Caco-2 (cell line): ENCODE results near the gene CARD11. TPM values are rescaled to one million over a fixed set of nuclear protein-coding genes. Genes with fewer than 3 reads are reported as not detected.
"Not testable (repeated sequence)": the region's sequence is repeated elsewhere in the genome, so short reads cannot be mapped to it uniquely, and the experiment has no call there.

ENCODE experiments used
- BruUV-seq: library from RNA; stranded (reverse); fragments of 400-500 nt; replicated peaks from 2 replicates; lab custom pipeline; 2021; lab: Mats Ljungman, UMichigan
- CTCF ChIA-PET: fragments of 300-600 bp; sonication (Branson Sonifier 250); formaldehyde crosslinking; loops from one replicate; lab custom pipeline; 2022; ENCODE audit warnings: antibody characterized with exemption; lab: Charles Lee
- POLR2A ChIA-PET: fragments of 300-600 bp; sonication (Branson Sonifier 250); formaldehyde crosslinking; loops from one replicate; lab custom pipeline; 2022; ENCODE audit warnings: antibody characterized with exemption; lab: Charles Lee
- DNase-seq, 2 experiments: peaks; one replicate each; pipeline versions ENCODE4 v3.0.0 to v3.0.0-alpha.2; 2020 to 2022
- H3K27me3 ChIP-seq: replicated peaks from 2 replicates; pipeline ENCODE4 v1.6.0; 2011; ENCODE audit warnings: low read length; ENCODE audit not compliant: control insufficient read depth, insufficient read depth
- H3K36me3 ChIP-seq: 2 replicates; pipeline ENCODE4 v1.5.1; 2011; ENCODE audit warnings: low read length; ENCODE audit not compliant: control insufficient read depth, insufficient read depth
- H3K4me1 ChIP-seq: fragments of 250-450 bp; sonication (Bioruptor Pico); 2 replicates; pipeline ENCODE4 v1.5.1; 2020; ENCODE audit warnings: mild to moderate bottlenecking
- H3K4me3 ChIP-seq: 2 replicates; pipeline ENCODE4 v1.5.1; 2011; ENCODE audit warnings: low read depth, mild to moderate bottlenecking, control low read depth, low read length
- H3K9me3 ChIP-seq: fragments of 250-450 bp; sonication (Bioruptor Pico); 2 replicates; pipeline ENCODE4 v1.5.1; 2020; ENCODE audit warnings: mild to moderate bottlenecking, moderate library complexity
- H3K27ac Mint-ChIP-seq: one replicate; pipeline ENCODE4 v1.8.0; 2022; ENCODE audit warnings: mixed read lengths; ENCODE audit not compliant: unreplicated experiment
- H3K27me3 Mint-ChIP-seq: one replicate; pipeline ENCODE4 v1.8.0; 2022; ENCODE audit warnings: mixed read lengths; ENCODE audit not compliant: insufficient read depth, unreplicated experiment
- H3K36me3 Mint-ChIP-seq: one replicate; pipeline ENCODE4 v1.8.0; 2022; ENCODE audit warnings: mild to moderate bottlenecking, mixed read lengths; ENCODE audit not compliant: insufficient read depth, unreplicated experiment
- H3K4me1 Mint-ChIP-seq: one replicate; pipeline ENCODE4 v1.8.0; 2022; ENCODE audit warnings: low read depth, mixed read lengths; ENCODE audit not compliant: unreplicated experiment
- H3K4me3 Mint-ChIP-seq: one replicate; pipeline ENCODE4 v1.8.0; 2022; ENCODE audit warnings: mild to moderate bottlenecking, moderate library complexity, mixed read lengths; ENCODE audit not compliant: unreplicated experiment
- H3K9me3 Mint-ChIP-seq: one replicate; pipeline ENCODE4 v1.8.0; 2022; ENCODE audit warnings: mixed read lengths; ENCODE audit not compliant: unreplicated experiment
- CTCF ChIP-seq, 2 experiments: fragments of 200-600 bp in 1 of 2; IDR thresholded peaks; 1 replicate in 1 of 2; 2 replicates in 1 of 2; pipeline versions ENCODE4 v1.5.1 to v1.8.0; 2011 to 2022; ENCODE audit warnings: antibody characterized with exemption in 1 of 2, control low read depth in 1 of 2, inconsistent platforms in 1 of 2, low read depth in 1 of 2, low read length in 1 of 2, mild to moderate bottlenecking in 1 of 2, moderate library complexity in 1 of 2; ENCODE audit not compliant: insufficient read depth in 1 of 2, severe bottlenecking in 1 of 2, unreplicated experiment in 1 of 2
- intact Hi-C: fragments of 100-400 bp; cut with micrococcal nuclease; formaldehyde crosslinking; loops from one replicate; pipeline ENCODE4 v1.10.0; 2022; ENCODE audit not compliant: unreplicated experiment
- total RNA-seq: library from RNA; stranded (reverse); gene quantifications from 2 replicates; pipeline ENCODE4 v1.2.3, GENCODE V29; 2022

CARD11 gene
- total RNA-seq, 1 experiment from 2014 or later, result 5.4 TPM

GRCh38 chr7:3042861-3043489 is 692 bp downstream of the CARD11 start:
- Mint-ChIP-seq H3K4me1 (no peaks in the 10 kb centered on the region), H3K27me3 (peaks cover 3% of the 10 kb centered on the region), H3K4me3 (peak overlapping the region; percentile 29), H3K27ac (no peak overlapping the region), H3K9me3 (no peaks in the 10 kb centered on the region), H3K36me3 (no peaks in the 10 kb centered on the region)
- Histone ChIP-seq H3K36me3 (no peaks in the 10 kb centered on the region), H3K9me3 (no peaks in the 10 kb centered on the region), H3K27me3 (no peaks in the 10 kb centered on the region), H3K4me3 (no peak overlapping the region), H3K4me1 (no peaks in the 10 kb centered on the region)
- CTCF ChIA-PET, result no interaction called here
- TF ChIP-seq CTCF (IDR thresholded peaks at IDR 0.05; ENCODE audit: insufficient read depth in 1 of 2, low read depth in 1 of 2, low read length in 1 of 2, severe bottlenecking in 1 of 2, unreplicated experiment in 1 of 2), result no peak
- no peak for DNase-seq
- no TSS peak for BruUV-seq
- POLR2A ChIA-PET, result no interaction called here
- intact Hi-C loops, result no loop called here

- Histone ChIP-seq H3K4me1 (no peaks in the 10 kb centered on the region), H3K4me3 (no peak overlapping the region), H3K27me3 (no peaks in the 10 kb centered on the region), H3K9me3 (no peaks in the 10 kb centered on the region), H3K36me3 (no peaks in the 10 kb centered on the region)
- Mint-ChIP-seq H3K4me3 (no peak overlapping the region), H3K27me3 (peaks cover 3% of the 10 kb centered on the region), H3K9me3 (no peaks in the 10 kb centered on the region), H3K36me3 (no peaks in the 10 kb centered on the region), H3K27ac (no peak overlapping the region), H3K4me1 (no peaks in the 10 kb centered on the region)
- no TSS peak for BruUV-seq
- intact Hi-C loops, result no loop called here
- ChIA-PET POLR2A (no interaction called here), CTCF (no interaction called here)
- no peak for DNase-seq
- no peak for TF ChIP-seq CTCF (IDR thresholded peaks at IDR 0.05; ENCODE audit: insufficient read depth in 1 of 2, low read depth in 1 of 2, low read length in 1 of 2, severe bottlenecking in 1 of 2, unreplicated experiment in 1 of 2)
Measured at GRCh38 chr7:3041986-3042675, 1.5 kb downstream of the CARD11 start.

DNA sequence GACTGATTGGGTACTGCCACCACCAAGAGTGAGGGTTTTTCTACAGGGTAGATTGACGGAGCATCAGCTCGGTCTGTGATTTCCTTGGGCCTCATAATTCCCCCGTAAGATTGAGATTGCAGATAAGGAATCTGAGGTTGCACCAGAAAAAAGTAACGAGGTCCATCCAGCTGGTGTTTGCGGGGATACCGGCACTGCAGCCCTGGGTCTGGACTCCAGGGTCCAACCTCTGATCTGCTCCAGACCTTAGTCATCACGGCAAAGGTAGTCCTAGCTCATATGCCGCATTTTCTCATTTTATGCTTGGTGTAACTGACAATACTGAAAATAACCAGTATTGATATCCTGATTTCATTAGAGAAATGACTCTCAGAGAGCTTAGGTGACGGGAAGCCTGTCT is 3.9 kb downstream of the CARD11 start:
- Histone ChIP-seq H3K4me3 (no peak overlapping the region), H3K36me3 (no peaks in the 10 kb centered on the region), H3K9me3 (no peaks in the 10 kb centered on the region), H3K27me3 (no peaks in the 10 kb centered on the region), H3K4me1 (no peaks in the 10 kb centered on the region)
- ChIA-PET POLR2A (no interaction called here), CTCF (interaction anchor here (0.7 kb wide), 1 partner anchor 320 kb away, joined by 5 read pairs; no protein-coding TSS in a partner anchor)
- Mint-ChIP-seq H3K4me1 (no peaks in the 10 kb centered on the region), H3K27me3 (peaks cover 3% of the 10 kb centered on the region), H3K27ac (no peak overlapping the region), H3K36me3 (no peaks in the 10 kb centered on the region), H3K4me3 (no peak overlapping the region), H3K9me3 (no peaks in the 10 kb centered on the region)
- DNase-seq, result no peak
- intact Hi-C loops, result no loop called here
- no TSS peak for BruUV-seq
- TF ChIP-seq CTCF (IDR thresholded peaks at IDR 0.05; ENCODE audit: insufficient read depth in 1 of 2, low read depth in 1 of 2, low read length in 1 of 2, severe bottlenecking in 1 of 2, unreplicated experiment in 1 of 2), result no peak

- H3K36me3 Mint-ChIP-seq, H3K27ac Mint-ChIP-seq, H3K4me1 Mint-ChIP-seq, POLR2A ChIA-PET, BruUV-seq, H3K9me3 ChIP-seq, intact Hi-C loops, DNase-seq, H3K4me1 ChIP-seq, H3K9me3 Mint-ChIP-seq, H3K4me3 Mint-ChIP-seq, H3K27me3 ChIP-seq, H3K27me3 Mint-ChIP-seq, CTCF ChIA-PET, H3K36me3 ChIP-seq, H3K4me3 ChIP-seq: not testable (repeated sequence)
Measured at GRCh38 chr7:3038011-3038410, 5.7 kb downstream of the CARD11 start.
